SU-DHL-6 (cell line): Measurements from ENCODE around the gene FOXD4L6.
"Not testable (repeated sequence)": the region's sequence is repeated elsewhere in the genome, so short reads cannot be mapped to it uniquely, and the experiment has no call there.

Source experiments
- H2AFZ ChIP-seq: fragments of 200-600 bp; sonication (generic); 2 replicates; pipeline ENCODE4 v1.6.1; 2014; ENCODE audit warnings: low read depth, mild to moderate bottlenecking, moderate library complexity, mixed read lengths, antibody characterized with exemption, low read length; ENCODE audit not compliant: severe bottlenecking
- H3F3A ChIP-seq: fragments of 200-600 bp; shearing (Covaris generic); 2 replicates; pipeline ENCODE4 v1.6.0; 2016; ENCODE audit warnings: antibody characterized with exemption, mild to moderate bottlenecking; ENCODE audit not compliant: insufficient read depth
- H3K27ac ChIP-seq: fragments of 200-600 bp; sonication (generic); 2 replicates; pipeline ENCODE4 v1.5.1; 2016; ENCODE audit warnings: low read depth, mild to moderate bottlenecking, low read length, moderate library complexity, mixed read lengths
- H3K27me3 ChIP-seq: fragments of 200-600 bp; sonication (generic), shearing (Covaris generic); 2 replicates; pipeline ENCODE4 v1.6.0; 2014; ENCODE audit warnings: mild to moderate bottlenecking, low read length
- H3K36me3 ChIP-seq: fragments of 200-600 bp; sonication (generic); 2 replicates; pipeline ENCODE4 v1.6.1; 2014; ENCODE audit warnings: mild to moderate bottlenecking, low read length, mixed read lengths
- H3K4me2 ChIP-seq: fragments of 300-600, 200-600 bp; shearing (Covaris generic), sonication (generic); 2 replicates; pipeline ENCODE4 v1.6.0; 2014; ENCODE audit warnings: low read length, low read depth, mild to moderate bottlenecking; ENCODE audit not compliant: poor library complexity, severe bottlenecking
- H3K4me3 ChIP-seq: fragments of 200-600 bp; sonication (generic); 2 replicates; pipeline ENCODE4 v1.5.1; 2014; ENCODE audit warnings: antibody characterized with exemption, low read length, mild to moderate bottlenecking, mixed read lengths; ENCODE audit not compliant: insufficient read depth, poor library complexity, severe bottlenecking
- H3K79me2 ChIP-seq: fragments of 200-600 bp; sonication (generic); 2 replicates; pipeline ENCODE4 v1.6.1; 2014; ENCODE audit warnings: mild to moderate bottlenecking, low read length, moderate library complexity; ENCODE audit not compliant: insufficient read depth
- H3K9ac ChIP-seq: fragments of 200-600 bp; sonication (generic); 2 replicates; pipeline ENCODE4 v1.7.0; 2014; ENCODE audit warnings: mild to moderate bottlenecking, low read length
- H3K9me2 ChIP-seq: fragments of 200-600 bp; sonication (generic); replicated peaks from 2 replicates; pipeline ENCODE4 v1.6.1; 2014; ENCODE audit warnings: low read length; ENCODE audit not compliant: insufficient read depth
- H3K9me3 ChIP-seq: fragments of 200-600 bp; sonication (generic); 2 replicates; pipeline ENCODE4 v1.6.1; 2014; ENCODE audit warnings: low read length, mixed read lengths; ENCODE audit not compliant: insufficient read depth
- H4K20me1 ChIP-seq: fragments of 200-600 bp; sonication (generic); 2 replicates; pipeline ENCODE4 v1.6.1; 2014; ENCODE audit warnings: low read depth, mild to moderate bottlenecking, antibody characterized with exemption, low read length, moderate library complexity, mixed read lengths

Gene FOXD4L6

DNA sequence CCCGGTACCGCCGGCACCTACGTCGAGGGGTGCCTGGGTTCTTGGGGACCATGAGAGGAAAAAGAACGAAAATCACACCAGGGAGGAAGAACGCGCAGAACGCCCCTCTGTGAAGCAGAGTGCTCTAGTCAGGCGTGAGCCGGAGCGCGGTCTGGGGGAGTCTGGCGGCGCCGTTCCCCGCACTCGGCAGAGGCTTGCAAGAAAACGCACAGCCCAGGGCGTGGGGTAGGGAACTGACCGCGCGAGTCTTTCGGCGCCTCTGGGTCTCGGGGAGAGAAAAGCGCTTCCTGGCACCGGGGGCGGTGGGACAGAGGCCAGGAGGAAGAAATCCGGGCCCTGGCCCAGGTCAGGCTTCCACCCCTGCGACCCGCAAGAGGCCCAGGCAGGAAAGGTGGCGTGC lies 4.7 kb downstream of the FOXD4L6 start:
- not testable (repeated sequence) for H2AFZ ChIP-seq, H3K27ac ChIP-seq, H3K9me2 ChIP-seq, H3K4me3 ChIP-seq, H3K36me3 ChIP-seq, H3K9me3 ChIP-seq, H4K20me1 ChIP-seq, H3K9ac ChIP-seq, H3K27me3 ChIP-seq, H3K79me2 ChIP-seq, H3K4me2 ChIP-seq, H3F3A ChIP-seq

GRCh38 chr9:41123396-41123795 lies 5.1 kb downstream of the FOXD4L6 start:
- H4K20me1 ChIP-seq, H3K36me3 ChIP-seq, H3K27ac ChIP-seq, H2AFZ ChIP-seq, H3K4me3 ChIP-seq, H3K9ac ChIP-seq, H3F3A ChIP-seq, H3K4me2 ChIP-seq, H3K27me3 ChIP-seq, H3K79me2 ChIP-seq, H3K9me3 ChIP-seq, H3K9me2 ChIP-seq: not testable (repeated sequence)

GRCh38 chr9:41120696-41121095 lies 7.8 kb downstream of the FOXD4L6 start:
- H2AFZ ChIP-seq, H3K4me3 ChIP-seq, H3K79me2 ChIP-seq, H4K20me1 ChIP-seq, H3F3A ChIP-seq, H3K27ac ChIP-seq, H3K9ac ChIP-seq, H3K4me2 ChIP-seq, H3K9me2 ChIP-seq, H3K9me3 ChIP-seq, H3K36me3 ChIP-seq, H3K27me3 ChIP-seq: not testable (repeated sequence)

GRCh38 chr9:41119719-41120118 lies 8.8 kb downstream of the FOXD4L6 start:
- H3K27ac ChIP-seq, H3F3A ChIP-seq, H3K36me3 ChIP-seq, H3K4me3 ChIP-seq, H2AFZ ChIP-seq, H4K20me1 ChIP-seq, H3K4me2 ChIP-seq, H3K27me3 ChIP-seq, H3K9ac ChIP-seq, H3K79me2 ChIP-seq, H3K9me2 ChIP-seq, H3K9me3 ChIP-seq: not testable (repeated sequence)

- not testable (repeated sequence) for H3K4me2 ChIP-seq, H3K9me3 ChIP-seq, H2AFZ ChIP-seq, H4K20me1 ChIP-seq, H3K27ac ChIP-seq, H3K9ac ChIP-seq, H3K9me2 ChIP-seq, H3K79me2 ChIP-seq, H3K27me3 ChIP-seq, H3K36me3 ChIP-seq, H3F3A ChIP-seq, H3K4me3 ChIP-seq
These were observed 9.2 kb downstream of the FOXD4L6 start for GRCh38 chr9:41119311-41119710.

GRCh38 chr9:41113348-41113747 lies 15.1 kb downstream of the FOXD4L6 start:
- not testable (repeated sequence) for H3K9me3 ChIP-seq, H3K4me3 ChIP-seq, H3K27ac ChIP-seq, H3K4me2 ChIP-seq, H3K27me3 ChIP-seq, H3K36me3 ChIP-seq, H3K9me2 ChIP-seq, H3K9ac ChIP-seq, H4K20me1 ChIP-seq, H3F3A ChIP-seq, H3K79me2 ChIP-seq, H2AFZ ChIP-seq

GRCh38 chr9:41111414-41111813 lies 17.1 kb downstream of the FOXD4L6 start:
- not testable (repeated sequence) for H3K9ac ChIP-seq, H2AFZ ChIP-seq, H3K9me3 ChIP-seq, H3K4me2 ChIP-seq, H3K9me2 ChIP-seq, H3F3A ChIP-seq, H3K27ac ChIP-seq, H3K36me3 ChIP-seq, H3K27me3 ChIP-seq, H3K4me3 ChIP-seq, H3K79me2 ChIP-seq, H4K20me1 ChIP-seq

GRCh38 chr9:41110913-41111312 lies 17.6 kb downstream of the FOXD4L6 start:
- H3K27ac ChIP-seq, H3K27me3 ChIP-seq, H3K9ac ChIP-seq, H4K20me1 ChIP-seq, H3K9me3 ChIP-seq, H3K4me3 ChIP-seq, H3K4me2 ChIP-seq, H3K36me3 ChIP-seq, H3K79me2 ChIP-seq, H3K9me2 ChIP-seq, H2AFZ ChIP-seq, H3F3A ChIP-seq: not testable (repeated sequence)
